Smooth muscle cell (in vitro differentiated cells): Measurements from ENCODE around the gene RMDN3. TPM values are rescaled to one million over a fixed set of nuclear protein-coding genes. Genes with fewer than 3 reads are reported as not detected.

ENCODE experiments used
- DNase-seq: peaks from one replicate; lab custom pipeline; 2025; ENCODE audit not compliant: unreplicated experiment; lab: John Stamatoyannopoulos, UW
- H2AFZ ChIP-seq: fragments of 200-600 bp; sonication (generic); 2 replicates; pipeline ENCODE4 v1.6.0; 2016; ENCODE audit warnings: antibody characterized with exemption, low read depth, mild to moderate bottlenecking
- H3F3A ChIP-seq: fragments of 200-600 bp; sonication (generic); 2 replicates; pipeline ENCODE4 v1.6.0; 2017; ENCODE audit warnings: antibody characterized with exemption, low read depth
- H3K27ac ChIP-seq: fragments of 200-600 bp; sonication (generic); 2 replicates; pipeline ENCODE4 v1.5.1; 2016; ENCODE audit warnings: low read depth, mild to moderate bottlenecking
- H3K27me3 ChIP-seq: fragments of 200-600 bp; sonication (generic); 2 replicates; pipeline ENCODE4 v1.6.1; 2016; ENCODE audit warnings: low read depth, mild to moderate bottlenecking
- H3K36me3 ChIP-seq: fragments of 200-600 bp; sonication (generic); 2 replicates; pipeline ENCODE4 v1.5.1; 2016; ENCODE audit warnings: low read depth
- H3K4me1 ChIP-seq: fragments of 200-600 bp; sonication (generic); 2 replicates; pipeline ENCODE4 v1.5.1; 2016; ENCODE audit warnings: low read depth
- H3K4me2 ChIP-seq: fragments of 200-600 bp; sonication (generic); 2 replicates; pipeline ENCODE4 v1.6.0; 2016; ENCODE audit warnings: mild to moderate bottlenecking
- H3K4me3 ChIP-seq: fragments of 200-600 bp; sonication (generic); 2 replicates; pipeline ENCODE4 v1.5.1; 2016; ENCODE audit warnings: mild to moderate bottlenecking
- H3K79me2 ChIP-seq: fragments of 200-600 bp; sonication (generic); 2 replicates; pipeline ENCODE4 v1.6.0; 2016; ENCODE audit warnings: low read depth, mild to moderate bottlenecking
- H3K9ac ChIP-seq: fragments of 200-600 bp; sonication (generic); 2 replicates; pipeline ENCODE4 v1.6.0; 2016; ENCODE audit warnings: low read depth
- H3K9me3 ChIP-seq: fragments of 200-600 bp; sonication (generic); replicated peaks from 2 replicates; pipeline ENCODE4 v1.5.1; 2016; ENCODE audit warnings: low read depth
- H4K20me1 ChIP-seq: fragments of 200-600 bp; sonication (generic); 2 replicates; pipeline ENCODE4 v1.6.0; 2016; ENCODE audit warnings: low read depth
- WGBS: methylation state at CpG from one replicate; pipeline ENCODE4 v1.1.7; 2016; ENCODE audit warnings: low lambda C conversion rate; 5-methylcytosine and 5-hydroxymethylcytosine counted together
- polyA plus RNA-seq: library from polyadenylated mRNA; unstranded; fragments of >200 nt; fragmentation: Nextera tagmentation; extraction: Ambion mirVana; gene quantifications from 2 replicates; pipeline ENCODE4 v1.2.1, GENCODE V29; 2016
- total RNA-seq: library from RNA; depleted of rRNA; stranded (reverse); fragments of >200 nt; gene quantifications from 2 replicates; pipeline ENCODE4 v1.2.3, GENCODE V29; 2014
- TF ChIP-seq, protein P1 (sequence below): fragments of 200-600 bp; sonication (generic); IDR thresholded peaks from 2 replicates; pipeline ENCODE4 v1.5.1; 2017; ENCODE audit warnings: borderline replicate concordance, mild to moderate bottlenecking, antibody characterized with exemption; ENCODE audit not compliant: insufficient read depth, poor library complexity, severe bottlenecking

RMDN3 gene
- total and polyA plus RNA-seq, 2 experiments from 2014 or later, result 11.0 to 20.0 TPM

DNA sequence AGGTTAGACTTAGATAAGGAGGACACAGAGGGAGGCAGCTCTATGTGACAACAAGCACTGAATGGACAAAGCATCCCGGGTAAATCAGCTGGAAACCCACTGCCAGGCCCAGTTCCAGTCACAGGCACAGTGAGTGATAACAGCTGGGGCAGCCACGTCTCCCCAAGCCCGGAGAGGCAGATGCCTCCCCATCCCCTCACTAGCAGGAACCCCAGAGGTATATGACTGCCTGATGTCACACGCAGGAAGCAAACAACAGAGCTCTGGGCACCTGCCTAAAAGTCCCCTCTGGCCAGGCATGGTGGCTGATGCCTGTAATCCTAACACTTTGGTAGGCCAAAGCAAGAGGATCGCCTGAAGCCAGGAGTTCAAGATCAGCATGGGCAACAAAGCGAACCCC is 32.9 kb upstream of the RMDN3 start:
- H3F3A ChIP-seq, result no peaks in the 10 kb centered on the region
- TF ChIP-seq, protein P1, sequence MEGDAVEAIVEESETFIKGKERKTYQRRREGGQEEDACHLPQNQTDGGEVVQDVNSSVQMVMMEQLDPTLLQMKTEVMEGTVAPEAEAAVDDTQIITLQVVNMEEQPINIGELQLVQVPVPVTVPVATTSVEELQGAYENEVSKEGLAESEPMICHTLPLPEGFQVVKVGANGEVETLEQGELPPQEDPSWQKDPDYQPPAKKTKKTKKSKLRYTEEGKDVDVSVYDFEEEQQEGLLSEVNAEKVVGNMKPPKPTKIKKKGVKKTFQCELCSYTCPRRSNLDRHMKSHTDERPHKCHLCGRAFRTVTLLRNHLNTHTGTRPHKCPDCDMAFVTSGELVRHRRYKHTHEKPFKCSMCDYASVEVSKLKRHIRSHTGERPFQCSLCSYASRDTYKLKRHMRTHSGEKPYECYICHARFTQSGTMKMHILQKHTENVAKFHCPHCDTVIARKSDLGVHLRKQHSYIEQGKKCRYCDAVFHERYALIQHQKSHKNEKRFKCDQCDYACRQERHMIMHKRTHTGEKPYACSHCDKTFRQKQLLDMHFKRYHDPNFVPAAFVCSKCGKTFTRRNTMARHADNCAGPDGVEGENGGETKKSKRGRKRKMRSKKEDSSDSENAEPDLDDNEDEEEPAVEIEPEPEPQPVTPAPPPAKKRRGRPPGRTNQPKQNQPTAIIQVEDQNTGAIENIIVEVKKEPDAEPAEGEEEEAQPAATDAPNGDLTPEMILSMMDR, result no peak
- H3K36me3 ChIP-seq, result no peaks in the 10 kb centered on the region
- H3K4me1 ChIP-seq, result peaks cover 12% of the 10 kb centered on the region
- peaks cover 62% of the 10 kb centered on the region for H4K20me1 ChIP-seq
- H3K27me3 ChIP-seq, result no peaks in the 10 kb centered on the region
- H3K4me3 ChIP-seq, result no peak overlapping the region
- H3K4me2 ChIP-seq, result peak overlapping the region; percentile 12
- 81% methylated on average over 6 of the region's 6 CpGs for WGBS
- H3K9me3 ChIP-seq, result no peaks in the 10 kb centered on the region
- no peak for DNase-seq
- H3K79me2 ChIP-seq, result peaks cover 29% of the 10 kb centered on the region
- no peak overlapping the region for H3K9ac ChIP-seq
- H2AFZ ChIP-seq, result no peak overlapping the region
- peak overlapping the region; percentile 48 for H3K27ac ChIP-seq

- DNase-seq, result no peak
- H3K4me3 ChIP-seq, result no peak overlapping the region
- peaks cover 26% of the 10 kb centered on the region for H3K79me2 ChIP-seq
- 35% methylated on average over 4 of the region's 4 CpGs for whole genome bisulfite sequencing
- H3K9ac ChIP-seq, result no peak overlapping the region
- peak overlapping the region; percentile 12 for H3K4me2 ChIP-seq
- no peaks in the 10 kb centered on the region for H3F3A ChIP-seq
- H3K4me1 ChIP-seq, result peaks cover 12% of the 10 kb centered on the region
- H4K20me1 ChIP-seq, result peaks cover 65% of the 10 kb centered on the region
- H2AFZ ChIP-seq, result no peak overlapping the region
- no peaks in the 10 kb centered on the region for H3K36me3 ChIP-seq
- TF ChIP-seq, protein P1, result no peak
- H3K9me3 ChIP-seq, result no peaks in the 10 kb centered on the region
- H3K27ac ChIP-seq, result peak overlapping the region; percentile 48
- no peaks in the 10 kb centered on the region for H3K27me3 ChIP-seq
Measured at GRCh38 chr15:40787344-40787841, 32.3 kb upstream of the RMDN3 start.

DNA sequence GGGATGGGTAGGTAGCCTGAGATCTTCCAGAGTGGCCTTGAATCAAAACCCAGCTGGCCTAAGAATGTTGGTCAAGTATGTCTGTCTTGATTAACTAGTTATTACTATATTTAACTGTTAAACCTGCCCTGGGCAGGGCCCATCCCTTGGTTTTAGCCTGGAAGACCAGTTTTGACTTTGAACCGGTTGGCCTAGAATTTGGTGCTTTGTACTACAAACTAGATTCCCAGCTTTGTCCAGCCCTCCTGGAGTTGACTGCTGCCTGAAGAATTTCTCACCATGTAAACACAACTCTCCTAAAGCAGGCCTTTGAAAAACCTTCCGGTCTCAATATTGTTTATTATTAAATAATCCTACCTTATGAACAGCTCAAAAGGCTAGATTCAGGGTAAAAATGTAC is 30.8 kb upstream of the RMDN3 start:
- H3K4me3 ChIP-seq, result no peak overlapping the region
- no peaks in the 10 kb centered on the region for H3K27me3 ChIP-seq
- WGBS, result 74% methylated on average over 2 of the region's 2 CpGs
- no peak overlapping the region for H3K4me2 ChIP-seq
- H3F3A ChIP-seq, result no peaks in the 10 kb centered on the region
- no peak overlapping the region for H3K9ac ChIP-seq
- H3K27ac ChIP-seq, result peak overlapping the region; percentile 48
- no peaks in the 10 kb centered on the region for H3K36me3 ChIP-seq
- H3K79me2 ChIP-seq, result peaks cover 18% of the 10 kb centered on the region
- TF ChIP-seq, protein P1, result no peak
- H3K4me1 ChIP-seq, result peaks cover 12% of the 10 kb centered on the region
- no peak overlapping the region for H2AFZ ChIP-seq
- DNase-seq, result no peak
- H4K20me1 ChIP-seq, result peaks cover 77% of the 10 kb centered on the region
- H3K9me3 ChIP-seq, result no peaks in the 10 kb centered on the region

DNA sequence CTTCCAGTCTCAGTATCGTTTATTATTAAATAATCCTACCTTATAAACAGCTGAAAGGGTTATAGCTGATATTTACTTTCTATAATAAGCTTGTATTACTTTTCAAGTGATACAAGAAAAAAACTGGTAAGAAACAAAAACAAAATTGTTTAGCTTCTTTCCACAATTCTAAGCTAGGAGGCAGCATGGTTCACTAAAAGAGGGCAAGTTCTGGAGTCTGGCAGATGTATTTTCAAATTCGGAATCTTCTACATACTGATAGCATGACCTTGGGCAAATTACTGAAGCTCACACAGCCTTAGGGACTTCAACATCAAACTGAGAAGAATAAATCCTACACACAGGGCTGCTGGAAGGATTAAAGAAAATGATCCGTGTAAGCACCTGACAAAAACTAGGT is 30.1 kb upstream of the RMDN3 start:
- no peak overlapping the region for H3K4me2 ChIP-seq
- peaks cover 77% of the 10 kb centered on the region for H4K20me1 ChIP-seq
- H2AFZ ChIP-seq, result no peak overlapping the region
- no peaks in the 10 kb centered on the region for H3K27me3 ChIP-seq
- no peak for DNase-seq
- no peaks in the 10 kb centered on the region for H3K36me3 ChIP-seq
- 89% methylated on average over 3 of the region's 3 CpGs for WGBS
- H3K9ac ChIP-seq, result no peak overlapping the region
- peaks cover 18% of the 10 kb centered on the region for H3K79me2 ChIP-seq
- no peak overlapping the region for H3K4me3 ChIP-seq
- H3K4me1 ChIP-seq, result peaks cover 12% of the 10 kb centered on the region
- H3K9me3 ChIP-seq, result no peaks in the 10 kb centered on the region
- H3F3A ChIP-seq, result no peaks in the 10 kb centered on the region
- TF ChIP-seq, protein P1, result peak; percentile 6
- H3K27ac ChIP-seq, result peak overlapping the region; percentile 2
